NCI-H2171 (cell line): ENCODE measurements around the gene ZSWIM6.
"Not testable (repeated sequence)": the region's sequence is repeated elsewhere in the genome, so short reads cannot be mapped to it uniquely, and the experiment has no call there.

ENCODE experiments used
- DNase-seq: peaks from one replicate; lab custom pipeline; 2025; lab: John Stamatoyannopoulos, UW

ZSWIM6 gene

DNA sequence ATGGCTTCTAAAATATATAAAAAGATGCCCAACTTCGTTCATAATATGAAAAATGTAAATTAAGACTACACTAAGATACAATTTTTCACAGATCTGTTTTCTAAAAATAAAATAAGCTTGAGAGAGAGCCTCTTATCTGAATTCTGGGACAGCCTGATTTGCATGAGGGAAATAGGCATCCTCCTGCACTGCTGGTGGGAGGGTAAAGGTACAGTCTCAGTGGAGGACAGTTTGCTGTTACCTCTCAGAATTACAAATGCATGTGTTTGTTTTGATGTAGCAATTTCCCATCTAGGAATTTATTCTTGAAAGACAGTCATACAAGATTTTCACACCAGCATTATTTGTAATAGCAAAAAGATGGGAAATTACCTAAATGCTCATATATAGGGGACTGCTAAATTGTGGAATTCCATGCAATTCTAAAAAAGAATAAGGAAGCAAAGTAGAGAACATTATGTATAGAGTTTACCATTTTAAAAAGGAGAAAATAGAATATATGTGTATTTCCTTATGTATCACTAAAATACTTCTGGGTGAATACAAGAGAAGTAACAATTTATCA lies 75.7 kb downstream of the ZSWIM6 start:
- no peak for DNase-seq

- peak; percentile 78 for DNase-seq
Observed at GRCh38 chr5:61408476-61409168, 76.6 kb downstream of the ZSWIM6 start.

- no peak for DNase-seq
Observed at GRCh38 chr5:61409568-61409967, 77.5 kb downstream of the ZSWIM6 start.

GRCh38 chr5:61410811-61411210 lies 78.8 kb downstream of the ZSWIM6 start:
- no peak for DNase-seq

DNA sequence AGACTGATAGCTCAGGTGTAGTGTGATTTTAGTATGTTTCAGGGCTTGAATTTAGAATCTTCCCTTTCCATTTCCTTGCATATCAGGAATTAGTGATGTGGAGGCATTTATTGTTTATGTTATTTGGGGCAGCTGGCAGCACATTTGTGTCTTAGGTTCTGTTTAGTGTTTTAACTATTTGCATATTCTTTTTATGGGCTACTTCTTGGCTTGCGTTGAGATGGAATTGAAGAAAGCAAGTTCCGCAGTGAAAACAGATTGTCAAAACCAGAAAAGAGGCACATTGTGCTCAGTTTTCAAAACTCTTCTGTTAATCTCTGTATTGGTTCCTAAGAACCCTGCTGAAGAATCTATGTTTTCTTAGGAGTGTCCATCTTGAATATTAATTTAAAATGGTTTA lies 80.3 kb downstream of the ZSWIM6 start:
- DNase-seq: no peak

DNA sequence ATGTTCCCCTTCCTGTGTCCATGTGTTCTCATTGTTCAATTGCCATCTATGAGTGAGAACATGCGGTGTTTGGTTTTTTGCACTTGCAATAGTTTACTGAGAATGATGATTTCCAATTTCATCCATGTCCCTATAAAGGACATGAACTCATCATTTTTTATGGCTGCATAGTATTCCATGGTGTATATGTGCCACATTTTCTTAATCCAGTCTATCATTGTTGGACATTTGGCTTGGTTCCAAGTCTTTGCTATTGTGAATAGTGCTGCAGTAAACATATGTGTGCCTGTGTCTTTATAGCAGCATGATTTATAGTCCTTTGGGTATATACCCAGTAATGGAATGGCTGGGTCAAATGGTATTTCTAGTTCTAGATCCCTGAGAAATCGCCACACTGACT lies 81.1 kb downstream of the ZSWIM6 start:
- not testable (repeated sequence) for DNase-seq

DNA sequence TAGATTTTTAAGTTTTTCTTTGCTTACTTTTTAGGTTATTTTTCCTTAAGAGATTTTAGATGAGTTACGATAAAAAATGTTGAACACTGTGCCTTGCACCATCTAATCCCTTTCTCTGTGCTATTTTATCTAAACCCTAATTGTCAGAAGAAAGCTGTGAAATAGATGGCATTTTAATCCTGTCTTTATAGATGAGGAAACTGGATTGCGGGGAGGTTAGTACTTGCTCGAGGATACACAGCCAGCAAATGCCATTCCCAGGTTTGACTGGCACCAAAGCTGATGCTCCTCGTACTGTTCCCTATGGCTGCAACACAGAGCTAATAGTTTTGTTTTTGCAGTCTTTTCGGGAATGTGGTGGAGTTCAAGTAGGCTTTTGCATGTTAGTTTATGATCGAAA lies 82.7 kb downstream of the ZSWIM6 start:
- no peak for DNase-seq

- no peak for DNase-seq
Observed at GRCh38 chr5:61416010-61416409, 84.0 kb downstream of the ZSWIM6 start.

DNA sequence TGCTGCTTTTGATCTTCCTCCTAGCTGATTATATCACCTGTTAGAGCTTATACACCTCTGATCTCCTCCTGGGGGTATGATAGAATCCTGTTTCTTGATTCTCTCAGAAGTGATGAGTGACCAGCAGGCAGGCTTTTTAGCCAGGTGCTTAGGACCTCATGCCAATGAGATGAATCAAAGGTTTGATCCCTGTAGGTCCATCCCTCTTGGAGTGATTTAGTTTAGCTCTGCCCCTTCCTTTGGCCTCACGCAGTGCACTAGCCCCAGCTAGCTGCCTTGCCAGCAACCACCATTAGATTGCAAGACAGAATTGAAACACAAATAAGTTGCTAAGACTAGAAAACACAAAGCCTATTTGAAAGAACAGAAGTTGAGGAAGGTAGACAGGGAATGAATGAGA lies 84.4 kb downstream of the ZSWIM6 start:
- DNase-seq: no peak

- no peak for DNase-seq
Observed at GRCh38 chr5:61417340-61417739, 85.3 kb downstream of the ZSWIM6 start.

DNA sequence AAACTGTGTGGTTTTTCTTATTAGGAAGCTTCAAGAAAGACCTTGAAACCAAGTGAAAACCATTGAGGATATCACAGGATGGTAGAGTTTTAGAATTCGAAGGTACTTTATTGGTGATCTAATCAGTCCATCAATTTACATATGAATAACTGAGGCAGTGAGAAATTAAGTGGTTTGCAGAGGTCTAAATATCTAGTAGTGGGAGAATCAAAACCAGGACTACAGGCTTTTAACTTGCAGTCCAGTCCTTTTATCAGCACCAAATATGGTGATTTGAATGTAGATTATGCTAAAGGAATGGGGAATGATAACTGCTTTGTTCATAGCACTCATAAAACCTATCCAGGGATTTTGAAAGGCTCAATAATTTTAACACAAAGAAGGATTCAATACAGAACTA lies 85.8 kb downstream of the ZSWIM6 start:
- no peak for DNase-seq

DNA sequence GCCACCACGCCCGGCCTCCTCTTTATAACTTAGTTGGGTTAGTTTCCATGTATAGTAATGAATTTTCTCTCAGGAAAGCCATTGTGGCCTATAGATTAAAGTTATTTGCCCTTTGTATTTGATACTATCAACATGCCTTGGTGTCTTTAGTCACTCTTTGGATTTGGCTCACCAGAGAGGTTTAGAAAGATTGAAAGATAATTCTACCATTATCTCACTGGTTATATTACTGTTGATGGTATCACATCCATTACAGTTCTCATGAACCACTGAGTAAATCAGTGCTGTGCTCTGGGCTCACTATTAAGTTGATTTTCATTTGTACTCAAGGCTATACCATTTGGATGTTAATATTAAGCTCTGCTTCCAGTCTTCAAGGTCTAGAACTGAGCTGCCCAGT lies 87.0 kb downstream of the ZSWIM6 start:
- DNase-seq: no peak

- DNase-seq: no peak
Observed at GRCh38 chr5:61420016-61420415, 88.0 kb downstream of the ZSWIM6 start.

DNA sequence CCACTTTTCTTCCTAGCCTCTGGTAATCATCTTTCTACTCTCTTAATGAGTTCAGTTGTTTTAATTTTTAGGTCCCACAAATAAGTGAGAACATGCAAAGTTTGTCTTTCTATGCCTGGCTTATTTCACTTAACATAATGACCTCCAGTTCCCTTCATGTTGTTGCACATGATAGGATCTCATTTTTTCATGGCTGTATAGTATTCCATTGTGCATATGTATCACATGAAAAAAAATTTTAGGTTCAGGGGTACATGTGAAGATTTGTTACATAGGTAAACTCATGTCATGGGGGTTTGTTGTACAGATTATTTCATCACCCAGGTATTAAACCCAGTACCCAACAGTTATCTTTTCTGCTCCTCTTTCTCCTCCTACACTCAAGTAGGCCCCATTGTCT lies 89.2 kb downstream of the ZSWIM6 start:
- DNase-seq: not testable (repeated sequence)

- no peak for DNase-seq
Observed at GRCh38 chr5:61423487-61424145, 91.6 kb downstream of the ZSWIM6 start.

GRCh38 chr5:61425918-61426317 lies 93.9 kb downstream of the ZSWIM6 start:
- no peak for DNase-seq

DNA sequence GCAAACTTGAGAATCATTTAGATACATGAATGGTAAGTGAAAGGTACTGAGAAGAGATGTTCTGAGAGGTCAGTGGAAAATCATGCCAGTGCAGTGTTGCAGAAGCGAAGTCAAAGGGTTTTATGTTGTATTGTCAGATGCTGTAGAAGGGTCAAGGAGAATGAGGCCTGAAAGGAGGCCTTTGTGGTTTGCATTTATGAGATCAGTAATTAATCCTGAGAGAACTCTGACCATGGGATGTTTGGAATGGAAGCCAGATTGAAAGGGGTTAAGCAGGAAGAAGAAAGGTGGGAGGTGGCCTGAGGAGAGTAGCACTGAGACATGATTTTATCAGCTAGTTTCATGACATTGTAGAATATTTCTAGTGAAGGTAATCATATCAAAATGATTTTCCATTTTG lies 97.8 kb downstream of the ZSWIM6 start:
- DNase-seq: no peak

DNA sequence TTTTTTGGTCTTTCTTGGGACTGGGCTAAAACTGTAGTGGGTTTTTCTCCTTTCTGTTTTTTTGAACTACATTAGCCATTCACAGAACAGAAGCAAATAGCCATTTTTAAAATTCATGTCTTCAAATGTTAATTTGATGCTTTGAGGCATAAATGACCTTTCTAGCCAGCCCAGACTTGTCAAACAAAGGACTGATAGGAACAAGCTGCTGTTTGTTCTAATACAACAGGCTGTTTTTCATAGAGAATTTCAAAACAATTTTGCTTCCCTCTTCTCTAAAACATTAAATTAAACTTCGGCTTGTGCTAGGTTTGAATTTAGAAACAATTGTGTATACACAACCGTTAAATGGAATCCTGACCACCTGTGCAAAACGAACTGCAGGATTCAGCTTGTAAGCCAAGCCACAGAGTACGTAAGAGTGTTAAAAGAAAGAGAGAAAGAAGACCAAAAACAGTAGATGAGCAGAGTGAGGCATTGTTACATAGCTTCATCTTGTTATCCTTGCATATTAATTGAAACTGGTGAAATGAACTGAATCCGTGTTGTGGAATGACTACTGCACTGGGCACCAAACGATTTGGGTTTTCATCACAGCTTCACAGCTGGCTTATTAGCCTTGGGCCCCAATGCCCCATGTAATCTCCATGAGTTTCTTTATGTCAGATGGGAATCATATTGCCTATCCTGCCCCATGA lies 100.0 kb downstream of the ZSWIM6 start:
- DNase-seq: no peak

- DNase-seq: no peak
Observed at GRCh38 chr5:61435368-61435767, 103.3 kb downstream of the ZSWIM6 start.

DNA sequence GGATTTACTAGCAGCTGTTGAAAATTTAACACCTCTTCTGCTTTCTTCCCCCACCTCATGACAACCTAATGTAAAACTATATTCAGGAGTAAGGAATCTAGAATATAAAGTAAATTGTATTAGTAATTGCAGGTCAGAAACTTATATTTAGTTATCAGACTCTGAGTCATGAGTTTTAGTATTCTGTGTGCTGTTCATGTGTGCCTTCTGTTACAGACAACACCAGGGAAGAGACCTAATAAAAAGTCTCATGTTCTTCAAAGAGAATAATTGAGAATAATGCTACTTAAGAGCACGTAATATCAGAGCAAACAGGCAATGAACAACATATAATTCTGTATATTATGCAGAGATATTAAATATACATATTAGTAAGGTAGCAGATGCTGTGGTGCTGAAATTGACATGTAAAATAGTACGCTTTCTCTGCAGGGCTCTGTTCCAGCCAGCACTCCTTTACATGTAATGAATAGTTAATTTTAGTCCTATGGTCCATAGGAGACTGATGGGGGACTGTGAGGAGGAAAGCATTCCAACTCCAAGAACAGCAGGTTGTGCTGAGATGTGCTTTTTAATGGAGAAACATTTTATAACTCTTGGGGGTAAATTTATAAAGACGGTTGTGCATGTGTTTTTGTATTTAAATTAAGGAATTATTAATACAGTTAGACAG lies 106.4 kb downstream of the ZSWIM6 start:
- no peak for DNase-seq

- no peak for DNase-seq
Observed at GRCh38 chr5:61440086-61440485, 108.0 kb downstream of the ZSWIM6 start.

GRCh38 chr5:61440596-61440995 lies 108.5 kb downstream of the ZSWIM6 start:
- no peak for DNase-seq
